A673 (cell line): ENCODE results near the gene SMC6.

ENCODE experiments used
- CTCF ChIP-seq: fragments of 300-800, 200-600 bp; sonication (generic); conservative IDR thresholded peaks from 2 replicates; pipeline ENCODE4 v1.5.1; 2017; ENCODE audit warnings: low read depth, mild to moderate bottlenecking, antibody characterized with exemption, low read length, moderate library complexity, mixed read lengths
- EZH2 ChIP-seq: fragments of 200-600 bp; sonication (generic); IDR thresholded peaks from 2 replicates; pipeline ENCODE4 v1.6.1; 2017; ENCODE audit warnings: borderline replicate concordance, low read depth, mild to moderate bottlenecking, mixed read lengths, antibody characterized with exemption, low read length; ENCODE audit not compliant: poor library complexity, severe bottlenecking

DNA sequence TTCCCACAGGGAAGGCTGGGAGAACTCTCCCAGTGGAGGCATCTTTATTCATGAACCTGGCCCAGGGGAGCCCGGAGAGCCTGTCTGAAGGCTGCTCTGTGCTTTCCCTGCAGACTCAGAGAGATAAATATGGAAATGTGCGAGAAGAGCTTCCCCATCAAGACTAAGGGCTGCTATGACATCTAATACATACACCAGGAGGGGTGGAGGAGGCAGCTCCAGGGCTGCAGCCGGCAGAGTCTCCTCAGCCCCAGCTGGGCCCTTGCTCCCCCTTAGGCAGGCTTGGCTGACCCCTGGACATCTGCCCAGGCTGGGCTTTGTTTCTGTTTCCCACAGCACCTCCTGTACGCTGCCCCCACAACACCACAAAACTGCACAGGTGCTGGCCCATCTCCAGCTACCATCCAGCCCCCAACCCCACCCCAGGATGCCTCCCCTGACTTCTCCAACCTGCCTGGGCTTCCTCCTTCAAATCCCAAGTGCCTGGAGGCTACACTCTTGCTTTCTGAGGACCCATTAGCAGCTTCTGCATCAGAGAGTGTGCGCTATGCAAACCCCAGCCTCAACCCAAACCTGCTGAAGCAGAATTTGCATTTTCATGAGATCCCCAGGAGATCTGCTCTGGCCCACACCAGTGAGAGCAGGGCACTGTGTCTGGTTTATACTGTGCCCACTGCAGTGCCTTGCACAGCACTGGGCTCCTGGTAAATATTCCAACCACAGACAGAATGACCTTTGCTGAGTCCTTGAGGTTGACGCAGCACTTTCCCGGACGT, 116.3 kb downstream of the SMC6 start:
- TF ChIP-seq CTCF = no peak
- no peak for TF ChIP-seq EZH2
